Right lobe of liver (tissue), 6 donors: ENCODE results near the gene CSK. TPM values are rescaled to one million over a fixed set of nuclear protein-coding genes. Genes with fewer than 3 reads are reported as not detected.

Experiments used
- ATAC-seq, 4 donors: fragments of 200-7000 bp; cut with Tn5 transposase; one replicate each; pipeline ENCODE4 v1.9.1; 2020; ENCODE audit warnings: mild to moderate bottlenecking in 4 of 4, moderate library complexity in 4 of 4
- DNase-seq, 3 donors: peaks; one replicate each; pipeline ENCODE4 v3.0.0-alpha.2; 2020
- H3K27ac ChIP-seq, 3 donors: fragments of 200-600 bp; one replicate each; pipeline ENCODE4 v1.8.0; 2022
- H3K27me3 ChIP-seq, 2 donors: fragments of 200-600 bp; one replicate each; pipeline ENCODE4 v1.8.0; 2022
- H3K36me3 ChIP-seq, 4 donors: fragments of 200-600 bp; sonication (generic) in 1 of 4; one replicate each; pipeline versions ENCODE4 v1.5.1 to v1.8.0; 2017 to 2022; ENCODE audit warnings: control low read depth in 1 of 4
- H3K4me1 ChIP-seq, 4 donors: fragments of 200-600 bp; sonication (generic) in 1 of 4; one replicate each; pipeline versions ENCODE4 v1.5.1 to v1.8.0; 2017 to 2022; ENCODE audit warnings: control low read depth in 1 of 4
- H3K4me3 ChIP-seq, 3 donors: fragments of 200-600 bp; one replicate each; pipeline ENCODE4 v1.8.0; 2022
- H3K9me3 ChIP-seq, 4 donors: fragments of 200-600 bp; sonication (generic) in 1 of 4; one replicate each; pipeline versions ENCODE4 v1.5.1 to v1.8.0; 2017 to 2022; ENCODE audit warnings: control low read depth in 1 of 4
- CTCF ChIP-seq, 4 donors: fragments of 200-600 bp in 3 of 4; fragments of 450-650 bp in 1 of 4; IDR thresholded peaks; one replicate each; pipeline versions ENCODE4 v1.5.1 to v1.8.0; 2016 to 2022; ENCODE audit warnings: antibody characterized with exemption in 4 of 4, mild to moderate bottlenecking in 2 of 4
- POLR2A ChIP-seq: fragments of 450-650 bp; IDR thresholded peaks from one replicate; pipeline ENCODE4 v1.6.1; 2017; ENCODE audit warnings: antibody characterized with exemption, mild to moderate bottlenecking
- WGBS: methylation state at CpG from one replicate; pipeline ENCODE4 v1.1.6; 2018; ENCODE audit warnings: low coverage, low lambda C conversion rate; ENCODE audit not compliant: insufficient coverage; ENCODE audit errors: missing lambda C conversion rate; 5-methylcytosine and 5-hydroxymethylcytosine counted together
- intact Hi-C, 2 donors: fragments of 100-400 bp; cut with DNase I; formaldehyde crosslinking; loops; one replicate each; pipeline versions ENCODE4 v1.11.2 to v1.14.1; 2022
- total RNA-seq, 6 experiments: library from RNA; depleted of rRNA in 2 of 6; stranded (reverse); fragments of >200 nt in 2 of 6; fragmentation: NEBNext Ultra II Directional in 3 of 6; extraction: Animal tissue kit (Norgen Biotek cat#: 25700) in 3 of 6; gene quantifications; one replicate each; pipeline versions ENCODE4 v1.1.0 to v1.2.4, GENCODE V29; 2016 to 2023
- donor health status: DM: no; HTN: yes; CAD: no.
- donor health status: DM: no; HTN: no; CAD: no.
- donor health status: DM: no; HTN: no; CAD: no.
- donor health status: DM: no; HTN: yes; CAD: no.
- donor health status: DM: no; HTN: yes; CAD: no.

The CSK gene
- total RNA-seq, 6 experiments from 2014 or later = 22.2 to 50.9 (median 32.7) TPM

- H3K27me3 ChIP-seq = no peaks in the 10 kb centered on the region
- H3K9me3 ChIP-seq = no peaks in the 10 kb centered on the region
- H3K36me3 ChIP-seq = peaks cover 0 to 2% (median 0%) of the 10 kb centered on the region in 4 donors
- H3K27ac ChIP-seq = peak overlapping the region in 1 of 3 donors; percentile 51
- peaks cover 0 to 66% (median 27%) of the 10 kb centered on the region in 4 donors for H3K4me1 ChIP-seq
- no peak overlapping the region for H3K4me3 ChIP-seq
- DNase-seq = no peak
- 80% methylated on average over 12 of the region's 14 CpGs for WGBS
- TF ChIP-seq POLR2A = no peak
- no peak for TF ChIP-seq CTCF (IDR thresholded peaks at IDR 0.05)
- intact Hi-C loops = no loop called here
- no peak for ATAC-seq
Observed at GRCh38 chr15:74795966-74796625, 14.2 kb downstream of the CSK start.

- WGBS = 61% methylated on average over 6 of the region's 25 CpGs
- peak overlapping the region; percentile 54 to 72 (median 67) for H3K27ac ChIP-seq
- peak; percentile 62 for TF ChIP-seq POLR2A
- TF ChIP-seq CTCF (IDR thresholded peaks at IDR 0.05) = peak; percentile 22 to 51 (median 36)
- peaks cover 0 to 59% (median 27%) of the 10 kb centered on the region in 4 donors for H3K4me1 ChIP-seq
- peak overlapping the region in 1 of 3 donors; percentile 28 for H3K4me3 ChIP-seq
- no peaks in the 10 kb centered on the region for H3K27me3 ChIP-seq
- intact Hi-C loops = no loop called here
- ATAC-seq = peak; percentile 74 to 79 (median 78)
- peaks cover 7 to 24% (median 15%) of the 10 kb centered on the region in 4 donors for H3K36me3 ChIP-seq
- DNase-seq = peak; percentile 86 to 91 (median 91)
- no peaks in the 10 kb centered on the region for H3K9me3 ChIP-seq
Observed at GRCh38 chr15:74798388-74799254, 16.7 kb downstream of the CSK start.

- intact Hi-C loops = no loop called here
- DNase-seq (no peak), ATAC-seq (peak; percentile 24 to 37 (median 30))
- Histone ChIP-seq H3K4me3 (no peak overlapping the region), H3K4me1 (peaks cover 0 to 59% (median 27%) of the 10 kb centered on the region in 4 donors), H3K9me3 (no peaks in the 10 kb centered on the region), H3K27me3 (no peaks in the 10 kb centered on the region), H3K27ac (peak overlapping the region; percentile 54 to 72 (median 67)), H3K36me3 (peaks cover 7 to 24% (median 15%) of the 10 kb centered on the region in 4 donors)
- 17% methylated on average over 1 of the region's 16 CpGs for WGBS
- TF ChIP-seq CTCF (IDR thresholded peaks at IDR 0.05) (no peak), POLR2A (no peak)
Observed at GRCh38 chr15:74799255-74799855, 17.5 kb downstream of the CSK start.

DNA sequence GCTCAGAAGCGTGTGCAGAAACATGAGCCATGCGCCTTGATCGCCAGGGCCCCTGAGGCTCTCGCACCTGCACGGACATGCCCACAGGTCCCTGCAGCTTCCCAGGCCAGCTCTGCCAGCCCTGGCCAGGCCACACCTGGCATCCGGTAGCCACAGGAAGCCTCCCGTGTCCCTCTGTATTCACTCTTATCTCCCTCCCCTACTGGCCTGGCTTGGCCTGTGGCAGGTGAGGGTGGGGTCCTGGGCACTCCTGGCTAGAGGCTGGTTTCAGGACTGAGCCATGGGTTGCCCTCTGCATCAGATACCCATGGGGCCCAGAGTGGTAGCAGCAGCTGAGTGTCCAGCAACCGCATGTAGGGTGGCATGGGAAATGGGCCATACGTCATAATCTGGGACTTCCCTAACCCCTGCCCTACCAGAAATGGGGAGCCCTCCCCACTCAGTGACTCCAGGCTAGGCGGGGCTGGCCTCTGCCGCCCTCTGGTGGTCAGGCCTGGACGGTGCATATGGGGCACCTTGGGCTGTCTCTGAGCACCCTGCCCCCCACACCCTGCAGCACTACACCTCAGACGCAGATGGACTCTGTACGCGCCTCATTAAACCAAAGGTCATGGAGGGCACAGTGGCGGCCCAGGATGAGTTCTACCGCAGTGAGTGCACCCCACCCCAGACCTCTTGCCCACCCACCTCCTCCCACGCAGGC lies 18.1 kb downstream of the CSK start:
- H3K36me3 ChIP-seq = peaks cover 7 to 24% (median 15%) of the 10 kb centered on the region in 4 donors
- no peaks in the 10 kb centered on the region for H3K9me3 ChIP-seq
- intact Hi-C loops = no loop called here
- DNase-seq (peak; percentile 83 to 87 (median 87)), ATAC-seq (peak; percentile 80 to 89 (median 86))
- WGBS = no CpG with 5 or more reads among the region's 18 CpGs
- no peaks in the 10 kb centered on the region for H3K27me3 ChIP-seq
- peaks cover 0 to 55% (median 27%) of the 10 kb centered on the region in 4 donors for H3K4me1 ChIP-seq
- no peak overlapping the region for H3K4me3 ChIP-seq
- TF ChIP-seq POLR2A (peak; percentile 32), CTCF (IDR thresholded peaks at IDR 0.05) (peak; percentile 97 to 99 (median 98))
- H3K27ac ChIP-seq = peak overlapping the region; percentile 53 to 72 (median 67)
